ENCODE measurements around the gene KLK13. TPM values are rescaled to one million over a fixed set of nuclear protein-coding genes. Genes with fewer than 3 reads are reported as not detected.

Gene KLK13
- total RNA-seq, 1 donor from 2014 or later, result not detected

GRCh38 chr19:51089786-51090185 is 24.9 kb upstream of the KLK13 start:
- H2AFZ ChIP-seq (replicated peaks), result no peak overlapping the region
- no peaks in the 10 kb centered on the region for H4K20me1 ChIP-seq (ENCODE audit: low read depth)
- Mint-ChIP-seq H3K27me3 (ENCODE audit: insufficient read depth, low read depth) (peaks cover 7% of the 10 kb centered on the region), H3K27ac (peak overlapping the region; percentile 11), H3K9me3 (no peaks in the 10 kb centered on the region), H3K4me3 (no peak overlapping the region), H3K36me3 (no peaks in the 10 kb centered on the region), H3K4me1 (peaks cover 2% of the 10 kb centered on the region)
- no peak for TF ChIP-seq EZH2 (IDR thresholded peaks at IDR 0.05)
- TF ChIP-seq EZH2phosphoT487 (IDR thresholded peaks at IDR 0.05), result no peak
- no peak for TF ChIP-seq CTCF (IDR thresholded peaks at IDR 0.05)
- no peaks in the 10 kb centered on the region for H3F3A ChIP-seq (ENCODE audit: low read depth)
- no peaks in the 10 kb centered on the region for H3K9me3 ChIP-seq (ENCODE audit: low read depth)
- DNase-seq (ENCODE audit: low spot score), result no peak
- H3K4me3 ChIP-seq, result no peak overlapping the region
- H3K27ac ChIP-seq, result no peak overlapping the region
- no peak overlapping the region for H3K4me2 ChIP-seq
- H3K9ac ChIP-seq, result no peak overlapping the region
- no peaks in the 10 kb centered on the region for H3K79me2 ChIP-seq (ENCODE audit: low read depth)
- H3K4me1 ChIP-seq, result no peaks in the 10 kb centered on the region
- no peaks in the 10 kb centered on the region for H3K27me3 ChIP-seq
- H3K36me3 ChIP-seq, result no peaks in the 10 kb centered on the region

GRCh38 chr19:51086153-51086850 is 21.4 kb upstream of the KLK13 start:
- no peaks in the 10 kb centered on the region for H3F3A ChIP-seq (ENCODE audit: low read depth)
- no peaks in the 10 kb centered on the region for H4K20me1 ChIP-seq (ENCODE audit: low read depth)
- no peak overlapping the region for H2AFZ ChIP-seq (replicated peaks)
- no peaks in the 10 kb centered on the region for H3K4me1 ChIP-seq
- no peaks in the 10 kb centered on the region for H3K79me2 ChIP-seq (ENCODE audit: low read depth)
- H3K27ac ChIP-seq, result no peak overlapping the region
- no peak for DNase-seq (ENCODE audit: low spot score)
- TF ChIP-seq EZH2phosphoT487 (IDR thresholded peaks at IDR 0.05), result no peak
- no peak for TF ChIP-seq CTCF (IDR thresholded peaks at IDR 0.05)
- TF ChIP-seq EZH2 (IDR thresholded peaks at IDR 0.05), result no peak
- H3K4me2 ChIP-seq, result no peak overlapping the region
- no peaks in the 10 kb centered on the region for H3K9me3 Mint-ChIP-seq
- H3K36me3 ChIP-seq, result no peaks in the 10 kb centered on the region
- H3K9ac ChIP-seq, result no peak overlapping the region
- peaks cover 2% of the 10 kb centered on the region for H3K4me1 Mint-ChIP-seq
- no peaks in the 10 kb centered on the region for H3K9me3 ChIP-seq (ENCODE audit: low read depth)
- peaks cover 13% of the 10 kb centered on the region for H3K27me3 Mint-ChIP-seq (ENCODE audit: insufficient read depth, low read depth)
- H3K36me3 Mint-ChIP-seq, result no peaks in the 10 kb centered on the region
- no peaks in the 10 kb centered on the region for H3K27me3 ChIP-seq
- H3K4me3 Mint-ChIP-seq, result no peak overlapping the region
- no peak overlapping the region for H3K4me3 ChIP-seq
- no peak overlapping the region for H3K27ac Mint-ChIP-seq

GRCh38 chr19:51084505-51084904 is 19.6 kb upstream of the KLK13 start:
- TF ChIP-seq CTCF (IDR thresholded peaks at IDR 0.05) (no peak), EZH2phosphoT487 (IDR thresholded peaks at IDR 0.05) (no peak), EZH2 (IDR thresholded peaks at IDR 0.05) (no peak)
- DNase-seq (ENCODE audit: low spot score), result no peak
- no peak overlapping the region for H3K27ac ChIP-seq
- H3K9me3 Mint-ChIP-seq, result no peaks in the 10 kb centered on the region
- no peak overlapping the region for H3K9ac ChIP-seq
- no peaks in the 10 kb centered on the region for H3K36me3 Mint-ChIP-seq
- H3K4me3 ChIP-seq, result no peak overlapping the region
- H3K4me3 Mint-ChIP-seq, result no peak overlapping the region
- no peaks in the 10 kb centered on the region for H3K27me3 ChIP-seq
- H3K27me3 Mint-ChIP-seq (ENCODE audit: insufficient read depth, low read depth), result peaks cover 13% of the 10 kb centered on the region
- H3K79me2 ChIP-seq (ENCODE audit: low read depth), result no peaks in the 10 kb centered on the region
- no peak overlapping the region for H2AFZ ChIP-seq (replicated peaks)
- no peak overlapping the region for H3K4me2 ChIP-seq
- no peaks in the 10 kb centered on the region for H3K36me3 ChIP-seq
- no peaks in the 10 kb centered on the region for H4K20me1 ChIP-seq (ENCODE audit: low read depth)
- H3K27ac Mint-ChIP-seq, result no peak overlapping the region
- H3F3A ChIP-seq (ENCODE audit: low read depth), result no peaks in the 10 kb centered on the region
- H3K4me1 ChIP-seq, result no peaks in the 10 kb centered on the region
- peaks cover 2% of the 10 kb centered on the region for H3K4me1 Mint-ChIP-seq
- no peaks in the 10 kb centered on the region for H3K9me3 ChIP-seq (ENCODE audit: low read depth)

Data from neural progenitor cell (in vitro differentiated cells).